Loucy (cell line): ENCODE measurements around the gene PFKL.

Experiments used
- H2AFZ ChIP-seq: fragments of 200-600 bp; sonication (generic); 2 replicates; pipeline ENCODE4 v1.6.0; 2016; ENCODE audit warnings: antibody characterized with exemption, mild to moderate bottlenecking, low read length, moderate library complexity
- H3F3A ChIP-seq: fragments of 200-600 bp; 2 replicates; pipeline ENCODE4 v1.6.0; 2016; ENCODE audit warnings: antibody characterized with exemption, low read depth, mild to moderate bottlenecking
- H3K27me3 ChIP-seq: fragments of 200-600 bp; sonication (generic); 2 replicates; pipeline ENCODE4 v1.6.1; 2014; ENCODE audit warnings: low read length, mild to moderate bottlenecking; ENCODE audit not compliant: insufficient read depth, poor library complexity, severe bottlenecking
- H3K36me3 ChIP-seq: fragments of 200-600 bp; sonication (generic); 2 replicates; pipeline ENCODE4 v1.6.1; 2016; ENCODE audit warnings: low read length; ENCODE audit not compliant: insufficient read depth
- H3K4me1 ChIP-seq: fragments of 200-600 bp; sonication (generic); 2 replicates; pipeline ENCODE4 v1.5.1; 2014; ENCODE audit warnings: low read length, mild to moderate bottlenecking; ENCODE audit not compliant: insufficient read depth, poor library complexity, severe bottlenecking
- H3K4me2 ChIP-seq: fragments of 200-600 bp; sonication (generic); 2 replicates; pipeline ENCODE4 v1.6.0; 2014; ENCODE audit warnings: antibody characterized with exemption, low read length, low read depth, mild to moderate bottlenecking; ENCODE audit not compliant: poor library complexity, severe bottlenecking
- H3K4me3 ChIP-seq: fragments of 200-600 bp; sonication (generic); 2 replicates; pipeline ENCODE4 v1.5.1; 2014; ENCODE audit warnings: low read length, mild to moderate bottlenecking, mixed read lengths; ENCODE audit not compliant: poor library complexity, severe bottlenecking
- H3K79me2 ChIP-seq: fragments of 200-600 bp; sonication (generic); 2 replicates; pipeline ENCODE4 v1.6.1; 2014; ENCODE audit warnings: low read length; ENCODE audit not compliant: insufficient read depth
- H3K9ac ChIP-seq: fragments of 200-600 bp; sonication (generic); 2 replicates; pipeline ENCODE4 v1.6.0; 2014; ENCODE audit warnings: mild to moderate bottlenecking, low read depth, low read length, moderate library complexity; ENCODE audit not compliant: poor library complexity, severe bottlenecking
- H3K9me2 ChIP-seq: fragments of 200-600 bp; sonication (generic); replicated peaks from 2 replicates; pipeline ENCODE4 v1.6.1; 2016; ENCODE audit warnings: low read depth, low read length, mixed read lengths
- H3K9me3 ChIP-seq: fragments of 200-600 bp; sonication (generic); 2 replicates; pipeline ENCODE4 v1.6.1; 2014; ENCODE audit warnings: mild to moderate bottlenecking, antibody characterized with exemption, low read length, low read depth; ENCODE audit not compliant: insufficient read depth
- H4K20me1 ChIP-seq: fragments of 200-600 bp; sonication (generic); 2 replicates; pipeline ENCODE4 v1.6.0; 2014; ENCODE audit warnings: antibody characterized with exemption, low read length, mild to moderate bottlenecking; ENCODE audit not compliant: insufficient read depth, poor library complexity, severe bottlenecking
- EZH2phosphoT487 ChIP-seq: fragments of 200-600 bp; IDR thresholded peaks from 2 replicates; pipeline ENCODE4 v1.6.1; 2018; ENCODE audit warnings: antibody characterized with exemption, mild to moderate bottlenecking, moderate library complexity, borderline replicate concordance
- TF ChIP-seq, protein P1 (sequence below): fragments of 200-600 bp; sonication (generic); conservative IDR thresholded peaks from 2 replicates; pipeline ENCODE4 v1.5.1; 2014; ENCODE audit warnings: mild to moderate bottlenecking, antibody characterized with exemption, low read length

The PFKL gene

DNA sequence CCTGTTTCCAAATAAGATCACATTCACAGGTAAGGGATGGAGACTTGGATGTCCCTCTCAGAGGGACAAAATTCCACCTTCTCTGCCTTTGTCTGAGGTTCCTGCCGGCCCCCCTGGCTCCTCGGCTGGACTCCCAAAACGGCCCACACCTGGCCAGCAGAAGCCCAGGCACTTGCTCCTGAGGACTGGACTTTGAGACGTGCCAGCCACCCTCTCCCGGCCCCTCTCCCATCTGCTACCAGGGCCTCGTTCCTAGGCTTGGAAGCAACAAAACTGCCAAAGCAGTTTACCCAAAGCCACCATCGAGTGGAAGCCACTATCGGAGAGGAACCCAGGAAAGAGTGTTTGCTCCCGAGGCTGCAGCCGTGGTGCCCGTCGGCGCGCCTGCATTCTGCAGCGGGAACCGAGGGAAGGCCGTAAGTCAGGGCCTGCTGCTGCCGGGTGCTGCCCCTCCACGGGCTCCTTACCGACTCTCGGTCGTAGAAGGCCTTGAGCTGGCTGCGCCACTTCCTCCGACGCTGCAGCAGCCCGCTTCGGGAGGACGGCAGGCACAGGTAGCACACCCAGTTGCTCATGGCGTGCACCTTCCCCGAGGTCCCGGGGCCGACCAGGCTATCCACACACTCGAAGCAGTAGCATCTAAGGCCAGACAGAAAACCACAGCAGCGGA, 41.7 kb upstream of the PFKL start:
- Histone ChIP-seq H4K20me1 (no peaks in the 10 kb centered on the region), H3K9me3 (no peaks in the 10 kb centered on the region), H3K4me2 (no peak overlapping the region), H2AFZ (no peak overlapping the region), H3K9me2 (no peaks in the 10 kb centered on the region), H3K4me1 (no peaks in the 10 kb centered on the region), H3K9ac (no peak overlapping the region), H3K27me3 (no peaks in the 10 kb centered on the region), H3K79me2 (no peaks in the 10 kb centered on the region), H3K36me3 (no peaks in the 10 kb centered on the region), H3K4me3 (no peak overlapping the region), H3F3A (no peaks in the 10 kb centered on the region)
- TF ChIP-seq EZH2phosphoT487, result no peak
- TF ChIP-seq, protein P1, sequence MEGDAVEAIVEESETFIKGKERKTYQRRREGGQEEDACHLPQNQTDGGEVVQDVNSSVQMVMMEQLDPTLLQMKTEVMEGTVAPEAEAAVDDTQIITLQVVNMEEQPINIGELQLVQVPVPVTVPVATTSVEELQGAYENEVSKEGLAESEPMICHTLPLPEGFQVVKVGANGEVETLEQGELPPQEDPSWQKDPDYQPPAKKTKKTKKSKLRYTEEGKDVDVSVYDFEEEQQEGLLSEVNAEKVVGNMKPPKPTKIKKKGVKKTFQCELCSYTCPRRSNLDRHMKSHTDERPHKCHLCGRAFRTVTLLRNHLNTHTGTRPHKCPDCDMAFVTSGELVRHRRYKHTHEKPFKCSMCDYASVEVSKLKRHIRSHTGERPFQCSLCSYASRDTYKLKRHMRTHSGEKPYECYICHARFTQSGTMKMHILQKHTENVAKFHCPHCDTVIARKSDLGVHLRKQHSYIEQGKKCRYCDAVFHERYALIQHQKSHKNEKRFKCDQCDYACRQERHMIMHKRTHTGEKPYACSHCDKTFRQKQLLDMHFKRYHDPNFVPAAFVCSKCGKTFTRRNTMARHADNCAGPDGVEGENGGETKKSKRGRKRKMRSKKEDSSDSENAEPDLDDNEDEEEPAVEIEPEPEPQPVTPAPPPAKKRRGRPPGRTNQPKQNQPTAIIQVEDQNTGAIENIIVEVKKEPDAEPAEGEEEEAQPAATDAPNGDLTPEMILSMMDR, result no peak

DNA sequence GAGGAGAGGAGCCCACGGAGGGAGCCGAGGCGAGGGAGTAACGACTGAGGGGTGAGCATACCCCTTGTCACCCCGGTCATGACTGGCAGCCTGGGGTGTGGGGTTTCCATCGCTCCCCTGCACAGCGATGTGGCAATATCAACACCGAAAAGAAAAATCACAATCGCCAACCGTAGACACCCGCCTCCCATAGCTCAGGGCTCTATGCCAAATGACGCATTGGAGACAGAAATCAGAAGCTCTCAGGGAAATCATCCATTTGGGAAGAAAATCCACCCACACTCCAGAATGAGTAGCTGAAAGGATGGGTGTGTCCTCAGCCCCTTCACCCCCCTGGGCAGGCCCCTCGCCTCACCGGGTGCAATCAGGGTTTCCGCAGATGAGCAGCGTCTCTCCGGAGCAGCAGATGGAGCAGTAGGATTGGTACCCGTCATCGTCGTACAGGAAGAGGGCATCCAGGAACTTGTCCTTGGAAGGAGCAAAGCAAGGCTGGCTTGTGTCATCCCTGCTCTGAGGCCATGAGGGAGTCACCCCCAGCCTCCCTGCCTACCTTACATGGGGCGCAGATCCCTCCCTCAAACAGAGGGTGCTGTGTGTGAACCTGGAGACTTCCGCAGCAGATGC, 40.7 kb upstream of the PFKL start:
- Histone ChIP-seq H3K36me3 (no peaks in the 10 kb centered on the region), H3K79me2 (no peaks in the 10 kb centered on the region), H4K20me1 (no peaks in the 10 kb centered on the region), H3K9me2 (no peaks in the 10 kb centered on the region), H3K9ac (no peak overlapping the region), H2AFZ (no peak overlapping the region), H3K4me3 (no peak overlapping the region), H3K4me2 (no peak overlapping the region), H3K4me1 (no peaks in the 10 kb centered on the region), H3F3A (no peaks in the 10 kb centered on the region), H3K27me3 (no peaks in the 10 kb centered on the region), H3K9me3 (no peaks in the 10 kb centered on the region)
- TF ChIP-seq, protein P1, result no peak
- no peak for TF ChIP-seq EZH2phosphoT487

DNA sequence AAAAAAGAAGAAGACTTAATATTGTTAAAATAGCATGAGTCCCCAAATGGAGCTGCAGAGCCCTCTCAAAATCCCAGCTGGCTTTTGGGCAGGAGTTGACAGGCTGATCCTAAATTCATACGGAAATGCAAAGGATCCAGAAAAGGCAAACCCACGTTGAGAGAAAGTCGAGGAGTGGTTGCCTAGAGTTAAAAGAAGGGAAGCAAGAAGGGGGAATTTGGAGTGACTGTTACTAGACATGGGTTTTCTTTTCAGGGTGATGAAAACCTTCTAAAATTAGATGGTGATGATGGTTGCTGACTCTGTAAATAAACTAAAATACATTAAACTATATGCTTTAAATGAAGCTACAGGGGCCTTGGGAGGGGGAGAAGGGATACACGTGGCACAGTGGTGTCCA, 39.8 kb upstream of the PFKL start:
- H4K20me1 ChIP-seq, result no peaks in the 10 kb centered on the region
- TF ChIP-seq, protein P1, result no peak
- TF ChIP-seq EZH2phosphoT487, result no peak
- H3K9me3 ChIP-seq, result no peaks in the 10 kb centered on the region
- H3K9ac ChIP-seq, result no peak overlapping the region
- H2AFZ ChIP-seq, result no peak overlapping the region
- no peak overlapping the region for H3K4me2 ChIP-seq
- no peaks in the 10 kb centered on the region for H3K36me3 ChIP-seq
- H3K4me3 ChIP-seq, result no peak overlapping the region
- H3F3A ChIP-seq, result no peaks in the 10 kb centered on the region
- no peaks in the 10 kb centered on the region for H3K79me2 ChIP-seq
- H3K4me1 ChIP-seq, result no peaks in the 10 kb centered on the region
- H3K27me3 ChIP-seq, result no peaks in the 10 kb centered on the region
- H3K9me2 ChIP-seq, result no peaks in the 10 kb centered on the region
